GM21825 (cell line): ENCODE results near the gene PTPRE.

Experiments
- ATAC-seq: cut with Tn5 transposase; IDR thresholded peaks from one replicate; pipeline ENCODE4 v1.9.1; 2021; ENCODE audit warnings: mild to moderate bottlenecking, moderate library complexity; ENCODE audit not compliant: unreplicated experiment

PTPRE gene

DNA sequence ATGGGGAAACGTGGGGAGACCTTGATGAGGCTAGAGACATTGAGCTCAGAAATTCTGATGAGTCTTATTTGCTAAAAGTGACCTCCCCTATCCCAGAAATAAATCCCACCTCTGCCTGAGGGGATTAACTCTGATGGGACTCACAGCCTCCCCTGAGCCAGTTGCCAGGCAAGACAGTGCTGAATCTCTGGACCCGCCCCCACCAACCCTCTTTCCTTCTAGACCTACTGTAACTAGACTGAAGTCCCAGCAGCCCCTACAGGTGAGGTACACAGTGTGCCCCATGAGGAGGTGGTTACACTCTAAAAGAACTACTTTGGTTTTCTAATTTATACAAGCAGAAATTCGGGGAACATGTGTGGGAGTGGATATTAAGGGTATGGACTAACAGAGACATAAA is 42.9 kb downstream of the PTPRE start:
- no peak for ATAC-seq

DNA sequence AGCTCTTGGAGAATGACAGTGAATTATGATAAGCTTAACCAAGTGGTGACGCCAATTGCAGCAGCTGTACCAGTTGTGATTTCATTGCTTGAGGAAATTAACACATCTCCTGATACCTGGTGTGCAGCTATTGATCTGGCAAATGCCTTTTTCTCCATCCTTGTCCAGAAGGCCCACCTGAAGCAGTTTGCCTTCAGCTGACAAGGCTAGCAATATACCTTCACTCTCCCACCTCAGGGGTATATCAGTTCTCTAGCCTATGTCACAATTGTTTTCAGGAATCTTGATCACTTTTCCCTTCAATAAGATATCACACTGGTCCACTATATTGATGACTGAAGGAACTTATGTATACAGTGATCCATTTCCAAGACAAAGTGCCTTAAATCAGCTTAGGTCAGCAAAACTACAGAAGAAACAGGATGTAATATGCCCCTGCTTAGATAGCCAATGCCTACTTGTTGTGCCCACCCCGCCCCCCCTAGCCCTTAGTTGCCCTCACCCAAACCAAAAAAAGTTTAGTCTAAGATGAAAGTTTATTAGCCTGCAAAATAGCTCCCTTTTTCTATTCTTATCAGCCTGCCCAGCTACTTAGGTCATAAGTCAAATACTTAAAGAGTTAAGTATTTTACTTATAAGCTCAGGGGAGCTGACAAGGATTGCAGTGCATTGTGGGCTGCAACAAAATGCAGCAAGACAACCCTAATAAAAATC is 45.1 kb downstream of the PTPRE start:
- ATAC-seq = no peak

GRCh38 chr10:127952575-127952869 is 45.6 kb downstream of the PTPRE start:
- ATAC-seq = no peak

DNA sequence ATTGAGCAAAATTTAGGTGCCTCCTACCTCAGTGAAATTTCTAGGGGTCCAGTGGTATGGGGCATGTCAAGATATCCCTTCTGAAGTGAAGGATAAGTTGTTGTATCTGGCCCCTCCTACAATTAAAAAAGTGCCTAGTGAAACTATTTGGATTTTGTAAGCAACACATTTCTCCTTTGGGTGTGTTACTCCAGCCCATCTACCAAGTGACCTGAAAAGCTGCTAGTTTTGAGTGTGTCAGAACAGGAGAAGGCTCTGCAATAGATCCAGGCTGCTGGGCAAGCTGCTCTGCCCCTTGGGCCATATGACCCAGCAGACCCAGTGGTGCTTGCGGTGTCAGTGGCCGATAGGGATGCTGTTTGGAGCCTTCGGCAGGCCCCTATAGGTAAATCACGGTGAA is 46.0 kb downstream of the PTPRE start:
- no peak for ATAC-seq

DNA sequence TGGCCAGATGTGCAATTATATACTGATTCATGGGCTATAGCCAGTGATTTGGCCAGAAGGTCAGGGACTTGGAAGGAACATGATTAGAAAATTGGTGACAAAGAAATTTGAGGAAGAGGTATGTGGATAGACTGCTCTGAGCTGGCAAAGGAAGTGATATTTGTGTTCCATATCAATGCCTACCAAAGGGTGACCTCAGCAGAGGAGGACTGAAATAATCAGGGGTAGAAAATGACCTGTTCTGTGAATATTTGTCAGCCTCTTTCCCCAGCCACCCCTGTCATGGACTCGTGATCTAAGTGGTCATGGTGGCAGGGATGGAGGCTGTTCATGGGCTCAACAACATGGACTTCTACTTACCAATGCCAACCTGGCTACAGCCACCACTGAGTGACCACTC is 47.0 kb downstream of the PTPRE start:
- ATAC-seq = no peak

- no peak for ATAC-seq
Measured at GRCh38 chr10:127959428-127959827, 52.5 kb downstream of the PTPRE start.

GRCh38 chr10:127961071-127961470 is 54.2 kb downstream of the PTPRE start:
- no peak for ATAC-seq

- ATAC-seq = no peak
Measured at GRCh38 chr10:127962205-127962604, 55.3 kb downstream of the PTPRE start.

GRCh38 chr10:127963136-127963535 is 56.2 kb downstream of the PTPRE start:
- ATAC-seq = no peak

GRCh38 chr10:127964621-127965020 is 57.7 kb downstream of the PTPRE start:
- ATAC-seq = no peak

DNA sequence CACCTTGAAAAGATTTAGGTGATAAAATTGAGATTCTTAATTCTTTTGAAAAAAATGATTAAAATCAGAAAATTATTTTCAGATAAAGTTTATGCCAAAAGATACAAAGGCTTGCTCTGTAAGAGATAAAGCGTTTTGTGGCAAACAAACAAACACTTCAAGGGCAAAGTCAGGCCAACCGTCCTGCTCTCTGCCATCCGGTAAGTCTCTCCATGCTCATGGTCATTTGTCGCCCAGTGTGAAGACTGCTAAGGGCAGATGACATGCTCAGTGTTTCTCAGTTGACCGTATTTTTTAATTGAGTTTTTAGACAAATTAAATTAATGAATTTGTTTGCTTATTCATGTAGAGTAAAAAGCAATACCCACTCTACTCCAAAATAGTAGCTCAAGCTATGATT is 60.0 kb downstream of the PTPRE start:
- no peak for ATAC-seq

GRCh38 chr10:127968027-127968441 is 61.1 kb downstream of the PTPRE start:
- ATAC-seq = no peak

- no peak for ATAC-seq
Measured at GRCh38 chr10:127968659-127969058, 61.8 kb downstream of the PTPRE start.

GRCh38 chr10:127971101-127971946 is 64.4 kb downstream of the PTPRE start:
- no peak for ATAC-seq

- no peak for ATAC-seq
Measured at GRCh38 chr10:127971963-127972615, 65.2 kb downstream of the PTPRE start.

DNA sequence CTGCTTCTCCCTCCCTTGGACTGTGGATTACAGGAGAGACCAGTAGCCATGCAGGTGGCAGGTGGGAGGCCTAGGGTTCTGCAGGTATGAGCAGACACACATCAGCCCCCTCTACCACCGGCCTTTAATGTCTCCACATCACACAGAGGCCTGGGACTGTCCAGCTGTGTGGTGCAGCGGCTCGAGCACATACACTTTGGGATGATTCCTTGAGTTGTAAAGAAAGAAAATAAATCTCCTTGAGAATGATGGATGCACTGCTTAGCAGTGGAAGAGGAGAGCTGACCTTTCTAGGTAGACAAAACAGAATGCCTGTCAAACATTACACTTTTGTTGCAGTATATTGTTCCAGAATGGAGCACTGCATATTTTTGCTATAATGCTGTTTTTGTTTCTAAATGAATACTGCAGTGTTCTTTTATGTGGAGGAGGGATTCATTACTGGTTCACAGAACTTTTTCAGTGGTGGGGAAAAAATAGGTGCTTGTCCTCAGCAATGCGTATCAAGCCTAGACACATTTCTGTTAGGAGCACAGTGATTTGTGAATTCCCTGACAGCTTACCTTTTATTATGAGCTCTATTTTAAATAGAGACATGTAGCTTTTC is 66.0 kb downstream of the PTPRE start:
- ATAC-seq = no peak

GRCh38 chr10:127973791-127974311 is 66.9 kb downstream of the PTPRE start:
- ATAC-seq = no peak

DNA sequence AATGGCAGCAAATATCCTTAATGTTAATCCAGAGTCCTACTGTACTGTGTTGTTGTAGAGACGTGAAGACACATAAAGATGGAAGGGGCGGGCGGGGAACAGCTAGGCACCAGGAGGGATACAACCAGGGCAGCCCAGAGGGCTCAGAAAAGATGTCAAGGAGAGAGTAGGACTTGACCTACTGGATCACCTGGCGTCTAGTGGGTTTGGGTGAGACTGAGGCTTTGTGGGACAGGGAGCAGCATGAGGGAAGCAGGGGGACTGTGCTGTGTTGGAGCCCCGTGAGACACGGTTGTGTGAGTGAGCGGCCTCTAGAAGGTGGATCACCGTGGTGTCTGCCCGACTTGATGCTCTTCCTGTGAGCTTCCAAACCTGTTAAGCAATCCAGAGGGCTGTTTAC is 68.0 kb downstream of the PTPRE start:
- no peak for ATAC-seq

DNA sequence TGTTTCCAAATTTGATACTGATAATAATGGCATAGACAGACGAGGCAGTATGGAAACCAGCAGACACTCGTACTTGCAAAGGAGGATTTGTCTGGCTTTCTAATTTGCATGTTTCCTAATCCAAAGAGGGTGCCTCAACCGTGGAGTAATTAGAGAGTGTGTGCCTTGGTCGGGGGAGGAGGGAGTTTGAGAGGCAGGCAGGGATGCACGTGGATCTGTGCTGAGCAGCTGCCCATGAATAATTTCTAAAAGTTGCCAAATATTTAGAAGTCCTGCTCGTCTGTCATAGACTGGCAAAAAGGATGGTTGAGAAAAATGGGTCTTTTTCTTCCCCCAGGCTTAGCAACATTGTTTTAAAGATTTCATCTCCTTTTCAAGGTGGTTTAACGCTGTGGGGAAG is 69.4 kb downstream of the PTPRE start:
- ATAC-seq = no peak

GRCh38 chr10:127976701-127977356 is 69.9 kb downstream of the PTPRE start:
- no peak for ATAC-seq
